ENCODE results near the gene HIKESHI.

The HIKESHI gene, protein sequence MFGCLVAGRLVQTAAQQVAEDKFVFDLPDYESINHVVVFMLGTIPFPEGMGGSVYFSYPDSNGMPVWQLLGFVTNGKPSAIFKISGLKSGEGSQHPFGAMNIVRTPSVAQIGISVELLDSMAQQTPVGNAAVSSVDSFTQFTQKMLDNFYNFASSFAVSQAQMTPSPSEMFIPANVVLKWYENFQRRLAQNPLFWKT

DNA sequence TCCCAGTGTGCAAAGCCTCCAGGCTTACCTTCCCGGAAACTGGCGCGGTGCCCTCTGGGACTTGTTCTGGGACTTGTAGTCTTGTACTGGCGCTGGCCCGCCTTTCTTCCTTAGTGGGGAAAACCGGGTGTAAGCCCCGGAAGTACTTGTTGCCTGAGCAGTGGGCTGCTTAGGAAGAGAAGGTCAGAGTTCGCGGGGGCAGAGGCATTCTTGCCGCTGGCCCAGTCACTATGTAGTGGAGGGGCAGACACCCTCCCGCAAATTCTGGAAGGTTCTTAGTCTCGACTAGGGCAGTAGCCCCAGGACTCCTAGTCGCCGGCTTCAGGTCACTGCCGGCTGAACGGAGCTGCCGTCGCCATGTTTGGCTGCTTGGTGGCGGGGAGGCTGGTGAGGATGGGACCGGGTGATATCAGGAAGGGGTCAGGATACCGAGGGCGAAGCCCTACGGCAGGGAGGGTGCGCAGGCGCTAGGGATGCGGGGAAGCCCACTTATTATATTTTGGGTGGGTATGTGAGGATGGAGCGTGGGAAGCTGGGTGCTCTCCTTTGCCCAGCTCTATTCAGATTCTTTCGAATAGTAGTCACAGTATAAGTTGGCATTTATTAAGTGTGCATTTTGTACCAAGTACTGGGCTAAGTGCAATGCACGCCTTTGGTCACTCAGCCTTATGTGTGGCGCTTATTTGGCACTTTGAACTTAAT, at the start of gene HIKESHI:
Gene HIKESHI (plus strand): TSS at position 149 of the 702 bp plus-strand sequence. CDS start 209 bp downstream, at position 358.
- DNase-seq (ENCODE audit: low read depth) = peak; percentile 91
- TF ChIP-seq, protein P1, sequence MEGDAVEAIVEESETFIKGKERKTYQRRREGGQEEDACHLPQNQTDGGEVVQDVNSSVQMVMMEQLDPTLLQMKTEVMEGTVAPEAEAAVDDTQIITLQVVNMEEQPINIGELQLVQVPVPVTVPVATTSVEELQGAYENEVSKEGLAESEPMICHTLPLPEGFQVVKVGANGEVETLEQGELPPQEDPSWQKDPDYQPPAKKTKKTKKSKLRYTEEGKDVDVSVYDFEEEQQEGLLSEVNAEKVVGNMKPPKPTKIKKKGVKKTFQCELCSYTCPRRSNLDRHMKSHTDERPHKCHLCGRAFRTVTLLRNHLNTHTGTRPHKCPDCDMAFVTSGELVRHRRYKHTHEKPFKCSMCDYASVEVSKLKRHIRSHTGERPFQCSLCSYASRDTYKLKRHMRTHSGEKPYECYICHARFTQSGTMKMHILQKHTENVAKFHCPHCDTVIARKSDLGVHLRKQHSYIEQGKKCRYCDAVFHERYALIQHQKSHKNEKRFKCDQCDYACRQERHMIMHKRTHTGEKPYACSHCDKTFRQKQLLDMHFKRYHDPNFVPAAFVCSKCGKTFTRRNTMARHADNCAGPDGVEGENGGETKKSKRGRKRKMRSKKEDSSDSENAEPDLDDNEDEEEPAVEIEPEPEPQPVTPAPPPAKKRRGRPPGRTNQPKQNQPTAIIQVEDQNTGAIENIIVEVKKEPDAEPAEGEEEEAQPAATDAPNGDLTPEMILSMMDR (conservative IDR thresholded peaks at IDR 0.05; ENCODE audit: low read depth, low read length) = no peak
- peak within 1 kb of the TSS; percentile 99 for H3K4me3 ChIP-seq (ENCODE audit: low read length)

DNA sequence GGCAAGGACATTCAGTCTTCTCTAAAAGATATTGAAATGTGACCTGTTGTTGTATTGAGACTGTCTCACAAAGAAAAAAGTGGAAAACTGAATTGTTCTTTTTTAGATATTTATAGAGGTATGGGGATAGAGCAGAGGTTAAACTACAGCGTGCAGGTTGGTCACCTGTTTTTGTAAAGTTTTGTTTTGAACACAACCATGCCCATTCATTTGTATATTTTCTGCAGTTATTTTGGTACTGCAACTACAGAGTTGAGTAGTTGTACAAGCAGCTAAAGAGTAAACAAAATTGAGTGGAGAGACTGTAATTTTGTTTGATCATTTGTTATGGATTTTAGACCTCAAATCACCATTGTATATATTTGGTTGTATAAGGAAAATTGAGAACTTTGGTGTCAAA, 46.1 kb upstream of the HIKESHI start:
- TF ChIP-seq, protein P1 (conservative IDR thresholded peaks at IDR 0.05; ENCODE audit: low read depth, low read length) = no peak
- DNase-seq (ENCODE audit: low read depth) = no peak
- H3K4me3 ChIP-seq (ENCODE audit: low read length) = no peak overlapping the region

DNA sequence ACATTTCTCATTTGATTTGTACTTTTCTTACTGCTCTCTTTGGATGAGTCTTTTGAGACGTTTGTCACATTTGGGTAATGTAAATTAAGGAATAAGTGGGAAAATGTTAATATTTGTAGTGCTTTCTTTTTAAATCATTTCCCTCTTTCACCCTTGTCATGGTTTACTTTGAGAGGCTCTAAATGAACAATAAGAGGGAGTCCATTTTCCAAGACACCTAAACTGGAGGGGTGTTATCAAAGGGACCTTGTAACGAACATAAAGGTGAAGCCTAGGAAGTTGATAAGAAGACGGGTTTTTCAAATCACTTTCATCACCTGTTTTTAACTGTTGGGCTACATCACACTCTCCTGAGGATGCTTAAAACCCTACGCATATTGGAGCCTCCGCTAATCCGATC, 45.4 kb upstream of the HIKESHI start:
- no peak overlapping the region for H3K4me3 ChIP-seq (ENCODE audit: low read length)
- TF ChIP-seq, protein P1 (conservative IDR thresholded peaks at IDR 0.05; ENCODE audit: low read depth, low read length) = no peak
- DNase-seq (ENCODE audit: low read depth) = no peak

DNA sequence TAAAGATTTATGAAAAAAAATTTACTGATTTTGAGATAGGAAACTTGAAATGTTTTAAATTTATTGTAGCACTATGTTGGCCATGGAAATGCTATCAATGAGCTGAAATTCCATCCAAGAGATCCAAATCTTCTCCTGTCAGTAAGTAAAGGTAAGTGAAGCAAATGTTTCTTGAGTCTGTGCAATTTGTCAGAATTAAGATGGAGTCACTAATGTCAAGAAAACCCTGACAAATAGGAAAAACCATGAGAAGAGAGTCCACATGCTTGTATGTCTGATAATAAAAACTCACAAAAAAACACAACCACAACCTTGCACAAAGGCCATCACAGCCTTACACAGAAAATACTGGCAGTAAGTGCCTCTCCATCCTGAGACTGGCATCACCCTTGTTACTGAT, 44.6 kb upstream of the HIKESHI start:
- no peak overlapping the region for H3K4me3 ChIP-seq (ENCODE audit: low read length)
- TF ChIP-seq, protein P1 (conservative IDR thresholded peaks at IDR 0.05; ENCODE audit: low read depth, low read length) = no peak
- DNase-seq (ENCODE audit: low read depth) = no peak

DNA sequence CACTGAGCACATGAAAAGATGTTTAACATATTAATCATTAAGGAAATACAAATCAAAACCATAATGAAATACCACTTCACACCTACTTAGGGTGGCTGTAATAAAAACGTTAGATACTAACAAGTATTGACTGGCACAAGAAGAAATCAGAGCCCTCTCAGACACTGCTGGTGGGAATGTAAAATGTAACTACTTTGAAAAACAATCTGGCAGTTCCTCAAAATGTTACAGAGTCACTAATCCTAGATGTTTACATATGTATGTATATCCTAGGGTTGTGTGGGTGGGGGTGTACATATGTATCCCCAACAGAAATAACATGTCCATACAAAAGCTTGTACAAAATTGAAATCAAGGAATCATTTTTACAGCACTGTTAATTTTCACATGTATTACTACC, 42.3 kb upstream of the HIKESHI start:
- no peak overlapping the region for H3K4me3 ChIP-seq (ENCODE audit: low read length)
- TF ChIP-seq, protein P1 (conservative IDR thresholded peaks at IDR 0.05; ENCODE audit: low read depth, low read length) = no peak
- DNase-seq (ENCODE audit: low read depth) = no peak

DNA sequence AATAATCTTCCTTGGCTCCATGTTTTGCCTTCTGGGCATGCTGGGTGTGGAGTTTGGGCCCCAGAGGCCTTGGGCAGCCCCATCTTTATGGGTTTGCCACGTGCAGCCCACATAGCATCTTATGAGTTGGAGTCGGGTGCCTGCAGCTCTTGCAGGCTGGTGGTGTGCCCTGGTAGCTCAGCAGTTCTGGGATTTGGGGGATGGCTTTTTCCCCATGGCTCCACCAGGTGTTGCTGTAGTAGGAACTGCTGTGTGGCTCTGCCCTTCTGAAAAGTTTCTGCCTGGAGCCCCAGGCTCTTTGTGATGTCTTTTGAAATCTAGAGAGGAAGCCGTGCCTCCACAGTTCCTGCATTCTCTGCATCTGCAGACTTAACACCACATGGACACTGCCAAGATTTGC, 40.7 kb upstream of the HIKESHI start:
- TF ChIP-seq, protein P1 (conservative IDR thresholded peaks at IDR 0.05; ENCODE audit: low read depth, low read length) = no peak
- H3K4me3 ChIP-seq (ENCODE audit: low read length) = no peak overlapping the region
- no peak for DNase-seq (ENCODE audit: low read depth)

DNA sequence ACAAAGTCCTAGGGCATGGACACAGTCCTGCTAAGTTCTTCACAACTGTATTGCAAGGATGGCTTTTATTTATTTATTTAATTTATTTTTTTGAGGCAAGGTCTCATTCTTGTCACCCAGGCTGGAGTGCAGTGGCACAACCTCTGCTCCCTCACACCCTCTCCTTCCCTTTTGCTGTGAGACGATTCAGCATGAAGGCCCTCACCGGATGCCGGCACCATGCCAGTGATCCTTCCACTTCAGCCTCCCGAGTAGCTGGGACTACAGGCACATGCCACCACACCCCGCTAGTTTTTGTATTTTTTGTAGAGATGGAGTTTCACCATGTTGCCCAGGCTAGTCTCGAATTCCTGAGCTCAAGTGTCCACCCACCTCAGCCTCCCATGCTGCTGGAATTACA, 39.7 kb upstream of the HIKESHI start:
- no peak overlapping the region for H3K4me3 ChIP-seq (ENCODE audit: low read length)
- TF ChIP-seq, protein P1 (conservative IDR thresholded peaks at IDR 0.05; ENCODE audit: low read depth, low read length) = no peak
- DNase-seq (ENCODE audit: low read depth) = no peak

All from retinal pigment epithelial cell (primary cell).